ENCODE results near the gene WNT2B.

WNT2B gene

DNA sequence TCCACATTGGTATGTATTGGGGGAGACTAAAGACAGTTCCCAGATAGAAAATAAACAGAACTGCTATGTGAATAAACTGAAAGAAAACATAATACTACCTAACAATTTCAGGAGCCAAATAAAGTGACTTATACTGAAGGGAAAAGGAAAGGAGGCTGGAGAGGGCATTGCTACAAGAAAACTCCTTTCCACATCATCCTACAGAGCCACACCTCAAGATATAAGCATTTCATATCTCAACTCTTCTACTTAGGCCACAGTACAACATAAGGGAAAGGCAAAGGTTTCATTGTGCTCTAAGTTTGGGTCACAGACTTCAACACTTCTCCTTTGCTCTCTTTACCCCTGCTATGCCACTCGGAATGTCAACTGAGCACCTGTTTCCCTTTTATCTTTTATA, 55.3 kb downstream of the WNT2B start:
- TF ChIP-seq ZNF8 (CRISPR knock-in tag; IDR thresholded peaks at IDR 0.05) = no peak
- TF ChIP-seq ZC3H10 (CRISPR knock-in tag; IDR thresholded peaks at IDR 0.05) = no peak
- TF ChIP-seq BACH2 (CRISPR knock-in tag; IDR thresholded peaks at IDR 0.05; ENCODE audit: borderline replicate concordance) = no peak
- no peak for TF ChIP-seq ISL1 (CRISPR knock-in tag; IDR thresholded peaks at IDR 0.05)
- no peak for TF ChIP-seq ZFP3 (CRISPR knock-in tag; IDR thresholded peaks at IDR 0.05)
- TF ChIP-seq, protein P1, sequence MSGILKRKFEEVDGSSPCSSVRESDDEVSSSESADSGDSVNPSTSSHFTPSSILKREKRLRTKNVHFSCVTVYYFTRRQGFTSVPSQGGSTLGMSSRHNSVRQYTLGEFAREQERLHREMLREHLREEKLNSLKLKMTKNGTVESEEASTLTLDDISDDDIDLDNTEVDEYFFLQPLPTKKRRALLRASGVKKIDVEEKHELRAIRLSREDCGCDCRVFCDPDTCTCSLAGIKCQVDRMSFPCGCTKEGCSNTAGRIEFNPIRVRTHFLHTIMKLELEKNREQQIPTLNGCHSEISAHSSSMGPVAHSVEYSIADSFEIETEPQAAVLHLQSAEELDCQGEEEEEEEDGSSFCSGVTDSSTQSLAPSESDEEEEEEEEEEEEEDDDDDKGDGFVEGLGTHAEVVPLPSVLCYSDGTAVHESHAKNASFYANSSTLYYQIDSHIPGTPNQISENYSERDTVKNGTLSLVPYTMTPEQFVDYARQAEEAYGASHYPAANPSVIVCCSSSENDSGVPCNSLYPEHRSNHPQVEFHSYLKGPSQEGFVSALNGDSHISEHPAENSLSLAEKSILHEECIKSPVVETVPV (CRISPR knock-in tag; IDR thresholded peaks at IDR 0.05) = no peak
- no peak for TF ChIP-seq ESRRG (CRISPR knock-in tag; IDR thresholded peaks at IDR 0.05)
- TF ChIP-seq, protein P2, sequence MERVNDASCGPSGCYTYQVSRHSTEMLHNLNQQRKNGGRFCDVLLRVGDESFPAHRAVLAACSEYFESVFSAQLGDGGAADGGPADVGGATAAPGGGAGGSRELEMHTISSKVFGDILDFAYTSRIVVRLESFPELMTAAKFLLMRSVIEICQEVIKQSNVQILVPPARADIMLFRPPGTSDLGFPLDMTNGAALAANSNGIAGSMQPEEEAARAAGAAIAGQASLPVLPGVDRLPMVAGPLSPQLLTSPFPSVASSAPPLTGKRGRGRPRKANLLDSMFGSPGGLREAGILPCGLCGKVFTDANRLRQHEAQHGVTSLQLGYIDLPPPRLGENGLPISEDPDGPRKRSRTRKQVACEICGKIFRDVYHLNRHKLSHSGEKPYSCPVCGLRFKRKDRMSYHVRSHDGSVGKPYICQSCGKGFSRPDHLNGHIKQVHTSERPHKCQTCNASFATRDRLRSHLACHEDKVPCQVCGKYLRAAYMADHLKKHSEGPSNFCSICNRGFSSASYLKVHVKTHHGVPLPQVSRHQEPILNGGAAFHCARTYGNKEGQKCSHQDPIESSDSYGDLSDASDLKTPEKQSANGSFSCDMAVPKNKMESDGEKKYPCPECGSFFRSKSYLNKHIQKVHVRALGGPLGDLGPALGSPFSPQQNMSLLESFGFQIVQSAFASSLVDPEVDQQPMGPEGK (CRISPR knock-in tag; IDR thresholded peaks at IDR 0.05; ENCODE audit: borderline replicate concordance) = no peak
- TF ChIP-seq SNAI2 (CRISPR knock-in tag; IDR thresholded peaks at IDR 0.05) = no peak
- TF ChIP-seq ARNTL (CRISPR knock-in tag; IDR thresholded peaks at IDR 0.05; ENCODE audit: borderline replicate concordance, low read depth) = no peak
- TF ChIP-seq OSR1 (CRISPR knock-in tag; IDR thresholded peaks at IDR 0.05) = no peak
- TF ChIP-seq, protein P3, sequence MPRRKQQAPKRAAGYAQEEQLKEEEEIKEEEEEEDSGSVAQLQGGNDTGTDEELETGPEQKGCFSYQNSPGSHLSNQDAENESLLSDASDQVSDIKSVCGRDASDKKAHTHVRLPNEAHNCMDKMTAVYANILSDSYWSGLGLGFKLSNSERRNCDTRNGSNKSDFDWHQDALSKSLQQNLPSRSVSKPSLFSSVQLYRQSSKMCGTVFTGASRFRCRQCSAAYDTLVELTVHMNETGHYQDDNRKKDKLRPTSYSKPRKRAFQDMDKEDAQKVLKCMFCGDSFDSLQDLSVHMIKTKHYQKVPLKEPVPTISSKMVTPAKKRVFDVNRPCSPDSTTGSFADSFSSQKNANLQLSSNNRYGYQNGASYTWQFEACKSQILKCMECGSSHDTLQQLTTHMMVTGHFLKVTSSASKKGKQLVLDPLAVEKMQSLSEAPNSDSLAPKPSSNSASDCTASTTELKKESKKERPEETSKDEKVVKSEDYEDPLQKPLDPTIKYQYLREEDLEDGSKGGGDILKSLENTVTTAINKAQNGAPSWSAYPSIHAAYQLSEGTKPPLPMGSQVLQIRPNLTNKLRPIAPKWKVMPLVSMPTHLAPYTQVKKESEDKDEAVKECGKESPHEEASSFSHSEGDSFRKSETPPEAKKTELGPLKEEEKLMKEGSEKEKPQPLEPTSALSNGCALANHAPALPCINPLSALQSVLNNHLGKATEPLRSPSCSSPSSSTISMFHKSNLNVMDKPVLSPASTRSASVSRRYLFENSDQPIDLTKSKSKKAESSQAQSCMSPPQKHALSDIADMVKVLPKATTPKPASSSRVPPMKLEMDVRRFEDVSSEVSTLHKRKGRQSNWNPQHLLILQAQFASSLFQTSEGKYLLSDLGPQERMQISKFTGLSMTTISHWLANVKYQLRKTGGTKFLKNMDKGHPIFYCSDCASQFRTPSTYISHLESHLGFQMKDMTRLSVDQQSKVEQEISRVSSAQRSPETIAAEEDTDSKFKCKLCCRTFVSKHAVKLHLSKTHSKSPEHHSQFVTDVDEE (CRISPR knock-in tag; IDR thresholded peaks at IDR 0.05) = no peak
- TF ChIP-seq CSDC2 (CRISPR knock-in tag; IDR thresholded peaks at IDR 0.05) = no peak
- TF ChIP-seq, protein P4, sequence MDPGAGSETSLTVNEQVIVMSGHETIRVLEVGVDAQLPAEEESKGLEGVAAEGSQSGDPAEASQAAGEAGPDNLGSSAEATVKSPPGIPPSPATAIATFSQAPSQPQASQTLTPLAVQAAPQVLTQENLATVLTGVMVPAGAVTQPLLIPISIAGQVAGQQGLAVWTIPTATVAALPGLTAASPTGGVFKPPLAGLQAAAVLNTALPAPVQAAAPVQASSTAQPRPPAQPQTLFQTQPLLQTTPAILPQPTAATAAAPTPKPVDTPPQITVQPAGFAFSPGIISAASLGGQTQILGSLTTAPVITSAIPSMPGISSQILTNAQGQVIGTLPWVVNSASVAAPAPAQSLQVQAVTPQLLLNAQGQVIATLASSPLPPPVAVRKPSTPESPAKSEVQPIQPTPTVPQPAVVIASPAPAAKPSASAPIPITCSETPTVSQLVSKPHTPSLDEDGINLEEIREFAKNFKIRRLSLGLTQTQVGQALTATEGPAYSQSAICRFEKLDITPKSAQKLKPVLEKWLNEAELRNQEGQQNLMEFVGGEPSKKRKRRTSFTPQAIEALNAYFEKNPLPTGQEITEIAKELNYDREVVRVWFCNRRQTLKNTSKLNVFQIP (CRISPR knock-in tag; IDR thresholded peaks at IDR 0.05; ENCODE audit: borderline replicate concordance, low read depth) = no peak
- TF ChIP-seq, protein P5, sequence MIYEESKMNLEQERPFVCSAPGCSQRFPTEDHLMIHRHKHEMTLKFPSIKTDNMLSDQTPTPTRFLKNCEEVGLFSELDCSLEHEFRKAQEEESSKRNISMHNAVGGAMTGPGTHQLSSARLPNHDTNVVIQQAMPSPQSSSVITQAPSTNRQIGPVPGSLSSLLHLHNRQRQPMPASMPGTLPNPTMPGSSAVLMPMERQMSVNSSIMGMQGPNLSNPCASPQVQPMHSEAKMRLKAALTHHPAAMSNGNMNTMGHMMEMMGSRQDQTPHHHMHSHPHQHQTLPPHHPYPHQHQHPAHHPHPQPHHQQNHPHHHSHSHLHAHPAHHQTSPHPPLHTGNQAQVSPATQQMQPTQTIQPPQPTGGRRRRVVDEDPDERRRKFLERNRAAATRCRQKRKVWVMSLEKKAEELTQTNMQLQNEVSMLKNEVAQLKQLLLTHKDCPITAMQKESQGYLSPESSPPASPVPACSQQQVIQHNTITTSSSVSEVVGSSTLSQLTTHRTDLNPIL (CRISPR knock-in tag; IDR thresholded peaks at IDR 0.05; ENCODE audit: low read depth) = no peak
- no peak for TF ChIP-seq RARB (CRISPR knock-in tag; IDR thresholded peaks at IDR 0.05)
- no peak for TF ChIP-seq PPARA (CRISPR knock-in tag; IDR thresholded peaks at IDR 0.05; ENCODE audit: borderline replicate concordance)
- TF ChIP-seq GLIS3 (CRISPR knock-in tag; IDR thresholded peaks at IDR 0.05) = no peak

DNA sequence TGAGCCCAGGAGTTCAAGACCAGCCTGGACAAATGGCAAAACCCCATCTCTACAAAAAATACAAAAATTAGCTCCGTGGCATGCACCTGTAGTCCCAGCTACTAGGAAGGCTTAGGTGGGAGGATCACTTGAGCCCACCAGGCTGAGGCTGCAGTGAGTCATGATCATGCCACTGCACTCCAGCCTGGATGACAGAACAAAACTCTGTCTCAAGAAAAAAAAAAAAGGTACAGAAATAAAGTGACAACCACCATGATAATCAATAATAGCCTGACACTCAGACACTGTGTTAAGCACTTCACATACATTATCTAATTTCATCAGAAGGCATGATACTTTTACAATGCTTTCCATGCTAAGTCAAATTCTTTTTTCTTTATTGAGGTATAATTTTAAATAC, 57.0 kb downstream of the WNT2B start:
- TF ChIP-seq ESRRG (CRISPR knock-in tag; IDR thresholded peaks at IDR 0.05) = no peak
- TF ChIP-seq RARB (CRISPR knock-in tag; IDR thresholded peaks at IDR 0.05) = no peak
- TF ChIP-seq, protein P3 (CRISPR knock-in tag; IDR thresholded peaks at IDR 0.05) = no peak
- ATAC-seq = no peak

More for the DNA sequence above, 55.3 kb downstream of the WNT2B start:
- ATAC-seq = no peak

Measured in SK-N-SH treated with all-trans-retinoic acid at 6 μM for 48 hours (cell line).